Small intestine (tissue), 7 donors: ENCODE measurements around the gene ARL3. TPM values are rescaled to one million over a fixed set of nuclear protein-coding genes. Genes with fewer than 3 reads are reported as not detected.

Experiments
- DNase-seq, 2 donors: peaks; one replicate each; pipeline versions ENCODE4 v3.0.0 to v3.0.0-alpha.2; 2013
- FAIRE-seq: peaks from 2 replicates; lab custom pipeline; 2012; peaks lifted over from hg19 to GRCh38; lab: Jason Lieb, UNC
- H3K27ac ChIP-seq, 3 donors: one replicate each; pipeline ENCODE4 v1.5.1; 2013; ENCODE audit warnings: low read length in 2 of 3, mild to moderate bottlenecking in 2 of 3, control low read depth in 1 of 3, inconsistent platforms in 1 of 3, low read depth in 1 of 3, moderate library complexity in 1 of 3
- H3K27me3 ChIP-seq, 3 donors: one replicate each; pipeline ENCODE4 v1.6.1; 2013; ENCODE audit warnings: low read length in 3 of 3, inconsistent platforms in 1 of 3; ENCODE audit not compliant: control insufficient read depth in 3 of 3, insufficient read depth in 3 of 3
- H3K36me3 ChIP-seq, 3 donors: one replicate each; pipeline ENCODE4 v1.6.1; 2013; ENCODE audit warnings: low read length in 3 of 3, inconsistent platforms in 1 of 3, low read depth in 1 of 3, mild to moderate bottlenecking in 1 of 3, moderate library complexity in 1 of 3; ENCODE audit not compliant: control insufficient read depth in 3 of 3, insufficient read depth in 2 of 3
- H3K4me1 ChIP-seq, 3 donors: one replicate each; pipeline ENCODE4 v1.6.1; 2013; ENCODE audit warnings: low read length in 2 of 3, inconsistent platforms in 1 of 3, low read depth in 1 of 3, mild to moderate bottlenecking in 1 of 3, moderate library complexity in 1 of 3; ENCODE audit not compliant: control insufficient read depth in 3 of 3, insufficient read depth in 2 of 3
- H3K4me3 ChIP-seq, 3 donors: one replicate each; pipeline ENCODE4 v1.5.1; 2013; ENCODE audit warnings: low read length in 3 of 3, control low read depth in 1 of 3, inconsistent platforms in 1 of 3, low read depth in 1 of 3, mild to moderate bottlenecking in 1 of 3, moderate library complexity in 1 of 3
- H3K9me3 ChIP-seq, 2 donors: one replicate each; pipeline ENCODE4 v1.6.1; 2013; ENCODE audit warnings: low read depth in 1 of 2, low read length in 1 of 2; ENCODE audit not compliant: control insufficient read depth in 2 of 2, insufficient read depth in 1 of 2
- WGBS, 3 donors: extraction: QIAGEN DNeasy Blood & Tissue Kit; methylation state at CpG; one replicate each; pipeline ENCODE4 v1.1.7; 2013; 5-methylcytosine and 5-hydroxymethylcytosine counted together
- polyA plus RNA-seq, 4 donors: library from polyadenylated mRNA; stranded (reverse) in 3 of 4; unstranded in 1 of 4; fragments of 200-250 nt in 3 of 4; fragments of 120-200 nt in 1 of 4; gene quantifications; one replicate each; pipeline versions ENCODE4 v1.2.1 to v1.2.3, GENCODE V29; 2013
- donor health status: healthy with polysubstance abuse.
- donor health status: control.
- donor health status: control.
- donor health status: Bipolar disorder and iron deficiency.
- donor health status: healthy.

Gene ARL3
- polyA plus RNA-seq, 4 donors, result 3.4 to 8.3 (median 5.6) TPM

DNA sequence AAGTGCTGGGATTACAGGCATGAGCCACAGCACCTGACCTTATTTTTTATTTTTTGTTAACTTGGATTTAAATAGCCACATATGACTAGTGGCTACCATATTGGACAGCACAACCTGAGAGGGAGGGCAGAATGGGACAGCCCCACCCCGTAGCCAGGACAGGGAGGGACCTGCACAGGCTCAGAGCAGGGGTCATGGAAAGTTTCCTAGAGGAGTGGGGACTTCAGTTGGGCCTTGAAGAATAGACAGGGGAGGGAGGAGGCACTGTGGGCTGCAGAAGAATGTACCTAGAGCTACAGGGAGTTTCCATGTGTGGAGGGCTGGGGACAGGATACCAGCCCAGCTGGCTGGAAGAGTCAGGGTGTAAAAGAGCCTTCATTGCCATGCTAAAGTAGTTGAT, 61.1 kb downstream of the ARL3 start:
- Histone ChIP-seq H3K9me3 (no peaks in the 10 kb centered on the region), H3K4me3 (no peak overlapping the region), H3K27me3 (no peaks in the 10 kb centered on the region), H3K36me3 (peaks cover 17 to 97% (median 20%) of the 10 kb centered on the region in 3 donors), H3K27ac (peak overlapping the region in 1 of 3 donors; percentile 46), H3K4me1 (peaks cover 14 to 47% (median 37%) of the 10 kb centered on the region in 3 donors)
- no peak for DNase-seq
- WGBS, 3 donors, result 75 to 80% (median 77%) methylated on average over 1 of the region's 1 CpG
- FAIRE-seq, result no peak

DNA sequence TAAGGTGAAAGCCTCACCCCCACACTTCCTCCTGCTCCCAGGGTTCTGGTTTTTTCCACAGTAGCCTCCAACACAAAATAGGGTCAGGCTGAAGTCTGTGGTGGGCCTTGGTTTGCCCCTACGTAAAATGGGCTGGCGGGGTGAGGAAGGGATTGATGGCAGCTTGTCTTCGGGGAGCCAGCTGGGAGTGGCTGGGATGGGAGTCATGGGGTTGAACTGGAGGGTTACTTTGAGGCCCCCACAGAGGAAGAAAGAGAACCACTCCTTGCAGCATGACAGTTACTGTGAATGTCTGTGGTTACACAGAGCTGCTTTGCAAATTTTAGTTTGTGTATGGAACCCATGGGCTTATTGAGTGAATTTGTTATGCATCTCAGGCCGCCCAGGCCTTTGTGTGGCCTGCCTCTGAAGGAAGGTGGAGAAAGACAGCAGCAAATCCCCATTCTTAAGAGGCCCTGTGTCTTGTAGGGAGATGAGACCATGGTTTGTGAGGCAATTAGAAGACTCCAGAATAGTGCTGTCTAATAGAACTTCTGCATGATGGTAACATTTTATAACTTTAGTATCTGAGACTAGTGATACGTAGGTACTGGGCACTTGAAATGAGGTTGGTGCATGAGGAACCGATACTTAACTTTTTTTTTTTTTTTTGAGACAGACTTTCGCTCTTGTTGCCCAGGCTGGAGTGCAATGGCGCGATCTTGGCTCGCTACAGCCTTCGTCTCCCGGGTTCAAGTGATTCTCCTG, 61.9 kb downstream of the ARL3 start:
- Histone ChIP-seq H3K4me3 (no peak overlapping the region), H3K9me3 (no peaks in the 10 kb centered on the region), H3K36me3 (peaks cover 14 to 97% (median 17%) of the 10 kb centered on the region in 3 donors), H3K4me1 (peaks cover 11 to 49% (median 39%) of the 10 kb centered on the region in 3 donors), H3K27ac (peak overlapping the region in 2 of 3 donors; percentile 38 to 63), H3K27me3 (no peaks in the 10 kb centered on the region)
- no peak for FAIRE-seq
- 72 to 78% (median 76%) methylated on average over 12 of the region's 12 CpGs for WGBS, 3 donors
- DNase-seq, result no peak

DNA sequence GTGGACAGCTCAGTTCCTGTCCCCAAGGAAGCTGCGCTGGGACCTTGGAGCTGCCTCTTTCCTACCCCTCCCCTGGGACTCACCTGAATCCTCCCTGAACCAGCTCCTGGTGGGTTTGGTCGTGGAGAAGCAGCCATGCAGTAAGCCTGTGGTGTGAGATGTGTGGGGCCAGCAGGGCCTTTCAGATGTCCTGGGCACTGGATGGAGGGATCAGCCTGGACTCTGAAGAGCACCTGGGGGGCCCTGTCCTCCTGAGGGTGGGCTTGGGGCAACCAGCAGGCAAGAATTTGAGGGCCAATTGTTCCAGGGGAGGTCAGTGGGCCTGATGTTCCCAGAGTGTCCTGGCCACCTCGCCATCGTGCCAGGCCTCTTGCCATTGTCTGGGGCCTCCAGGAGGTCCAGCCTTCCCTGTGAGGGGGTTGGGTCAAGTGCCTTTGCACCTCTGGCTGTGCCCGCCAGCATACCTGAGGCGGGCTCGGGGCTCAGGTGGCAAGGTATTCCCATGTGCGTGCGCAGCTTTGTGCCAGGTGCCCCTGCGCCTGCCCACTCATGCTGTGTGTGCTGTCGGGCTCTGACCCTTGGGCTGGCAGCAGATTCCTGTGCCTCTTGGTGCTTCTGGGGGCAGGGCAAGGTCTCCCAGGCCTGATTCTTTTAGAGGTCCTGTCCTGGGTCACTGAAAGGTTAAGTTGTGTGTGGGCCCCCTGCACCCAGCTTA, 62.6 kb downstream of the ARL3 start:
- FAIRE-seq, result no peak

GRCh38 chr10:102650655-102651454, 63.3 kb downstream of the ARL3 start:
- FAIRE-seq (no peak), DNase-seq (no peak)
- H3K9me3 ChIP-seq, result no peaks in the 10 kb centered on the region
- H3K36me3 ChIP-seq, result peaks cover 9 to 97% (median 9%) of the 10 kb centered on the region in 3 donors
- no peaks in the 10 kb centered on the region for H3K27me3 ChIP-seq
- WGBS, 3 donors, result 41 to 48% (median 48%) methylated on average over 11 of the region's 11 CpGs
- H3K4me3 ChIP-seq, result no peak overlapping the region
- peaks cover 11 to 58% (median 37%) of the 10 kb centered on the region in 3 donors for H3K4me1 ChIP-seq
- peak overlapping the region in 2 of 3 donors; percentile 38 to 55 for H3K27ac ChIP-seq

More for the DNA sequence above, 62.6 kb downstream of the ARL3 start:
- Histone ChIP-seq H3K4me1 (peaks cover 11 to 56% (median 37%) of the 10 kb centered on the region in 3 donors), H3K9me3 (no peaks in the 10 kb centered on the region), H3K27ac (peak overlapping the region in 2 of 3 donors; percentile 38 to 63), H3K4me3 (no peak overlapping the region), H3K36me3 (peaks cover 9 to 97% (median 11%) of the 10 kb centered on the region in 3 donors), H3K27me3 (no peaks in the 10 kb centered on the region)
- WGBS, 3 donors, result 54 to 78% (median 78%) methylated on average over 11 of the region's 11 CpGs
- DNase-seq, result no peak

GRCh38 chr10:102649797-102650654, 64.2 kb downstream of the ARL3 start:
- Histone ChIP-seq H3K27me3 (no peaks in the 10 kb centered on the region), H3K36me3 (peaks cover 2 to 93% (median 6%) of the 10 kb centered on the region in 3 donors), H3K4me1 (peaks cover 11 to 58% (median 37%) of the 10 kb centered on the region in 3 donors), H3K4me3 (peak overlapping the region in 1 of 3 donors; percentile 95), H3K9me3 (no peaks in the 10 kb centered on the region), H3K27ac (peak overlapping the region; percentile 42 to 97 (median 60))
- peak in 1 of 2 donors; percentile 73 for DNase-seq
- FAIRE-seq, result no peak
- WGBS, 3 donors, result 35 to 51% (median 43%) methylated on average over 10 to 12 of the region's 12 CpGs

DNA sequence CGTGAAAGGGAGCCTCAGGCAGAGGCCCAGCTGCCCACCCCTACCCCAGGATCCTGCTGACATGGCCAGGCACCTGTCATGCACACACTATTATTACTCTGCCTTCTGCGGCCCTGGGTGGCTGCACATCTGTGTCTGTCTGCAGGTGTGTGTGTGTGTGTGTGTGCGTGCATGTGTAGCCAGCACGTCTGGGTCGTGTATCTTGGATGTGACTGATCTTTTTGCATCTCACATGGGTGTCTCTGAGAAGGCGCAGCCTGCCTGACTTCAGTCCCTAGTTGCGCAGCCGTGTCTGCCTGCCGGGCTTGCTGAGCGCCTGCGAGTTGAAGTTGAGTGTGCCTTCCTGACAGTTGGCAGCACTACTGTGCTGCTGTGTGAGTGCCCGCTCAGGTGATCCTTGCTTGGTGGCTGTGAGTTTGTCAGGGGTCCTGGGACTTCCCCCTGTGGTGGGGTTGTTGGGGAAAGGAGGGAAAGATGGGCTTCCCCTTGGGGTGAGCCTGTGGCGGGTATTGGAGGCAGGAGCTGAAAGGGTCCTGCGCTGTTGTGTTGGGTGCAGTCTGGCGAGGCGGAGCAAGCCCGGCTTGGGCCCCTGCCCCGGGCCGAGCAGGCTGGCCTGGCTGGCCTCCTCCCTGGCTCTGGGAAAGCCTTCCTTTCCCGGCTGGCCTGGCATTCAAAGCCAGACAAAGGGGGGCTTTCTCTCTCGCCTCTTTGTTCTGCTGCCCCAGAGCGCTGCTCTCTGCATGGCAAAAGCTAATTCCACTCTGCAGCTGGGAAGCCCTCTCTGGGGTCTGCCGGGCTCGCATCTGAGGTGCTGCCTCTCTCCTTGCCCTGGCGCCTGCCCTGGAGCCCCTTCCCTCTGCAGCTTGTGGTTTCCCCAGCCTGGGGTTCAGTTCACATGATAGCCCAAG, 65.1 kb downstream of the ARL3 start:
- Histone ChIP-seq H3K4me1 (peaks cover 11 to 58% (median 37%) of the 10 kb centered on the region in 3 donors), H3K36me3 (peaks cover 0 to 84% (median 0%) of the 10 kb centered on the region in 3 donors), H3K27me3 (no peaks in the 10 kb centered on the region), H3K9me3 (no peaks in the 10 kb centered on the region), H3K27ac (peak overlapping the region; percentile 42 to 97 (median 60)), H3K4me3 (peak overlapping the region in 1 of 3 donors; percentile 95)
- no peak for FAIRE-seq
- WGBS, 3 donors, result 12 to 21% (median 14%) methylated on average over 24 to 25 of the region's 25 CpGs
- peak in 1 of 2 donors; percentile 55 for DNase-seq
